Measurements from ENCODE around the gene INPP5D.

- TF ChIP-seq CTCF (IDR thresholded peaks at IDR 0.05; ENCODE audit: borderline replicate concordance, extremely low read depth, low read length, poor library complexity, severe bottlenecking): no peak
- TF ChIP-seq EZH2 (IDR thresholded peaks at IDR 0.05; ENCODE audit: borderline replicate concordance, low read depth, low read length, severe bottlenecking): no peak
Measured at GRCh38 chr2:233133239-233133638, 73.1 kb downstream of the INPP5D start.
